Endothelial cell of umbilical vein (primary cell): ENCODE measurements around the gene GRAMD1A. TPM values are rescaled to one million over a fixed set of nuclear protein-coding genes. Genes with fewer than 3 reads are reported as not detected.

Source experiments
- BruUV-seq: library from RNA; stranded (reverse); fragments of 400-500 nt; replicated peaks from 2 replicates; lab custom pipeline; 2021; lab: Mats Ljungman, UMichigan
- CTCF ChIA-PET: fragments of 300-600, 350-600 bp; sonication (Branson Sonifier 250); formaldehyde crosslinking; loops from one replicate; lab custom pipeline; 2021; ENCODE audit warnings: antibody characterized with exemption, inconsistent platforms; lab: Charles Lee
- POLR2A ChIA-PET: fragments of 300-600, 350-600 bp; sonication (Branson Sonifier 250); formaldehyde crosslinking; loops from one replicate; lab custom pipeline; 2021; ENCODE audit warnings: antibody characterized with exemption, inconsistent platforms; lab: Charles Lee
- DNase-seq: peaks from one replicate; pipeline ENCODE4 v3.0.0-alpha.2; 2011; ENCODE audit warnings: low read depth, low spot score
- FAIRE-seq: peaks from 2 replicates; lab custom pipeline; 2011; peaks lifted over from hg19 to GRCh38; lab: Jason Lieb, UNC
- H2AFZ ChIP-seq: 2 replicates; pipeline ENCODE4 v1.6.0; 2012; ENCODE audit warnings: low read depth, low read length, control low read depth, inconsistent platforms
- H3K27ac ChIP-seq: 2 replicates; pipeline ENCODE4 v1.5.1; 2011; ENCODE audit warnings: low read depth, mild to moderate bottlenecking, control low read depth, low read length, moderate library complexity; ENCODE audit not compliant: insufficient read depth
- H3K27me3 ChIP-seq, 2 experiments: 2 replicates each; pipeline versions ENCODE4 v1.6.0 to v1.6.1; 2011; ENCODE audit warnings: low read length in 2 of 2, mixed read lengths in 1 of 2; ENCODE audit not compliant: control insufficient read depth in 2 of 2, insufficient read depth in 2 of 2
- H3K36me3 ChIP-seq, 2 experiments: 2 replicates in 1 of 2; 3 replicates in 1 of 2; pipeline ENCODE4 v1.5.1; 2011; ENCODE audit warnings: low read length in 2 of 2, mild to moderate bottlenecking in 1 of 2, moderate library complexity in 1 of 2; ENCODE audit not compliant: control insufficient read depth in 2 of 2, insufficient read depth in 2 of 2; ENCODE audit errors: extremely low read depth in 1 of 2
- H3K4me1 ChIP-seq: 3 replicates; pipeline ENCODE4 v1.5.1; 2011; ENCODE audit warnings: mild to moderate bottlenecking, low read length; ENCODE audit not compliant: control insufficient read depth, insufficient read depth; ENCODE audit errors: extremely low read depth
- H3K4me2 ChIP-seq: 2 replicates; pipeline ENCODE4 v1.6.1; 2011; ENCODE audit warnings: low read length, control low read depth, mixed read lengths; ENCODE audit not compliant: insufficient read depth
- H3K4me3 ChIP-seq, 3 experiments: fragments of 200-600 bp in 1 of 3; sonication (generic), shearing (Covaris generic) in 1 of 3; replicated peaks in 1 of 3; 2 replicates each; pipeline ENCODE4 v1.5.1; 2011 to 2016; ENCODE audit warnings: control low read depth in 3 of 3, low read length in 3 of 3, mild to moderate bottlenecking in 2 of 3, inconsistent platforms in 1 of 3, low read depth in 1 of 3, moderate library complexity in 1 of 3; ENCODE audit not compliant: insufficient read depth in 1 of 3
- H3K79me2 ChIP-seq: 2 replicates; pipeline ENCODE4 v1.6.0; 2012; ENCODE audit warnings: low read length, inconsistent platforms; ENCODE audit not compliant: control insufficient read depth, insufficient read depth
- H3K9ac ChIP-seq: replicated peaks from 2 replicates; pipeline ENCODE3; 2011; ENCODE audit warnings: low read length, control low read depth; ENCODE audit not compliant: insufficient read depth; ENCODE audit errors: extremely low read depth
- H3K9me1 ChIP-seq: replicated peaks from 3 replicates; pipeline ENCODE4 v1.6.0; 2011; ENCODE audit warnings: mild to moderate bottlenecking, low read length; ENCODE audit not compliant: control insufficient read depth, insufficient read depth; ENCODE audit errors: extremely low read depth
- H3K9me3 ChIP-seq: replicated peaks from 2 replicates; pipeline ENCODE4 v1.5.1; 2012; ENCODE audit warnings: low read length, inconsistent platforms; ENCODE audit not compliant: control insufficient read depth, insufficient read depth
- H4K20me1 ChIP-seq: replicated peaks from 2 replicates; pipeline ENCODE3; 2011; ENCODE audit warnings: mild to moderate bottlenecking, low read length; ENCODE audit not compliant: control insufficient read depth, insufficient read depth; ENCODE audit errors: extremely low read depth
- CTCF ChIP-seq, 2 donors: IDR thresholded peaks; 1 replicate in 1 of 2; 2 replicates in 1 of 2; pipeline ENCODE4 v1.5.1; 2011; ENCODE audit warnings: low read length in 2 of 2, mild to moderate bottlenecking in 2 of 2, moderate library complexity in 2 of 2, control low read depth in 1 of 2, inconsistent platforms in 1 of 2, low read depth in 1 of 2; ENCODE audit not compliant: insufficient read depth in 1 of 2; ENCODE audit errors: extremely low read depth in 1 of 2
- EZH2 ChIP-seq: IDR thresholded peaks from 2 replicates; pipeline ENCODE4 v1.6.1; 2012; ENCODE audit warnings: borderline replicate concordance, low read depth, mild to moderate bottlenecking, moderate library complexity, low read length, inconsistent platforms; ENCODE audit not compliant: severe bottlenecking
- FOS ChIP-seq: IDR thresholded peaks from 2 replicates; pipeline ENCODE4 v1.6.1; 2011; ENCODE audit warnings: mild to moderate bottlenecking, low read length, moderate library complexity, borderline replicate concordance; ENCODE audit not compliant: insufficient read depth
- GATA2 ChIP-seq: IDR thresholded peaks from 2 replicates; pipeline ENCODE4 v1.7.0; 2011; ENCODE audit warnings: low read depth, mild to moderate bottlenecking, moderate library complexity, mixed read lengths, low read length; ENCODE audit not compliant: insufficient read length, insufficient read depth
- JUN ChIP-seq: IDR thresholded peaks from 2 replicates; pipeline ENCODE4 v1.6.1; 2011; ENCODE audit warnings: borderline replicate concordance, low read depth; ENCODE audit not compliant: insufficient read length, insufficient read depth
- MYC ChIP-seq: IDR thresholded peaks from one replicate; pipeline ENCODE4 v1.6.1; 2011; ENCODE audit warnings: mild to moderate bottlenecking, low read depth, low read length
- POLR2A ChIP-seq: IDR thresholded peaks from 2 replicates; pipeline ENCODE4 v1.6.1; 2012; ENCODE audit warnings: low read depth, mild to moderate bottlenecking, control low read depth, low read length
- POLR2AphosphoS5 ChIP-seq: IDR thresholded peaks from 2 replicates; pipeline ENCODE4 v1.6.1; 2012; ENCODE audit warnings: low read depth, mild to moderate bottlenecking, control low read depth, low read length, moderate library complexity; ENCODE audit not compliant: insufficient read depth
- dilution Hi-C: fragments of 300-500 bp; cut with MboI; formaldehyde crosslinking; loops from one replicate; pipeline ENCODE4 v1.15.0; 2019; ENCODE audit warnings: low sequenced_read_pairs; ENCODE audit not compliant: extremely low pct_ligation_motif_present
- intact Hi-C: fragments of 100-400 bp; cut with micrococcal nuclease; formaldehyde crosslinking; loops from one replicate; pipeline ENCODE4 v1.10.0; 2022
- polyA plus RNA-seq, 4 experiments: library from polyadenylated mRNA; depleted of rRNA in 3 of 4; stranded (reverse) in 3 of 4; unstranded in 1 of 4; fragments of >200 nt; gene quantifications; 2 replicates each; pipeline versions ENCODE4 v1.2.1 to v1.2.3, GENCODE V29; 2011 to 2012; ENCODE audit warnings: missing spikeins in 1 of 4
- total RNA-seq: library from RNA; stranded (reverse); gene quantifications from 2 replicates; pipeline ENCODE4 v1.2.3, GENCODE V29; 2021
- TF ChIP-seq, protein P1 (sequence below): IDR thresholded peaks from 2 replicates; pipeline ENCODE4 v1.6.1; 2011; ENCODE audit not compliant: insufficient read depth, insufficient read length

The GRAMD1A gene
- total and polyA plus RNA-seq, 2 donors (not counting 3 experiments of a cell fraction or from before 2014, with no cell fraction given) = 127 to 130 TPM

GRCh38 chr19:35026418-35026817 lies 26.3 kb downstream of the GRAMD1A start:
- intact Hi-C loops (no loop called here), dilution Hi-C loops (no loop called here)
- ChIA-PET POLR2A (no interaction called here), CTCF (interaction anchor here (0.6 to 2.0 kb wide), 7 partner anchors 9 to 185 kb away, joined by 3 to 8 read pairs (median 3); no protein-coding TSS in a partner anchor)
- Histone ChIP-seq H3K4me2 (no peak overlapping the region), H3K4me3 (no peak overlapping the region), H3K4me1 (peaks cover 2% of the 10 kb centered on the region), H3K79me2 (no peaks in the 10 kb centered on the region), H3K9me1 (no peaks in the 10 kb centered on the region), H3K27me3 (no peaks in the 10 kb centered on the region), H4K20me1 (no peaks in the 10 kb centered on the region), H2AFZ (no peak overlapping the region), H3K9ac (no peak overlapping the region), H3K36me3 (peaks cover 3 to 50% of the 10 kb centered on the region in 2 experiments), H3K27ac (no peak overlapping the region), H3K9me3 (no peaks in the 10 kb centered on the region)
- FAIRE-seq (no peak), DNase-seq (no peak)
- TF ChIP-seq JUN = no peak
- TF ChIP-seq MYC = no peak
- no peak for TF ChIP-seq FOS
- no peak for TF ChIP-seq CTCF (IDR thresholded peaks at IDR 0.05; ENCODE audit: extremely low read depth in 1 of 2, insufficient read depth in 1 of 2, low read depth in 1 of 2, low read length in 2 of 2)
- TF ChIP-seq, protein P1, sequence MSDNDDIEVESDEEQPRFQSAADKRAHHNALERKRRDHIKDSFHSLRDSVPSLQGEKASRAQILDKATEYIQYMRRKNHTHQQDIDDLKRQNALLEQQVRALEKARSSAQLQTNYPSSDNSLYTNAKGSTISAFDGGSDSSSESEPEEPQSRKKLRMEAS = no peak
- TF ChIP-seq EZH2 = no peak
- no peak for TF ChIP-seq GATA2
- TF ChIP-seq POLR2A = no peak
- TF ChIP-seq POLR2AphosphoS5 = no peak
- BruUV-seq = no TSS peak
